ENCODE measurements around the gene TRIM75. TPM values are rescaled to one million over a fixed set of nuclear protein-coding genes. Genes with fewer than 3 reads are reported as not detected.

TRIM75 gene
- total and polyA plus RNA-seq, 2 donors (not counting 3 experiments of a cell fraction or from before 2014, with no cell fraction given): not detected

DNA sequence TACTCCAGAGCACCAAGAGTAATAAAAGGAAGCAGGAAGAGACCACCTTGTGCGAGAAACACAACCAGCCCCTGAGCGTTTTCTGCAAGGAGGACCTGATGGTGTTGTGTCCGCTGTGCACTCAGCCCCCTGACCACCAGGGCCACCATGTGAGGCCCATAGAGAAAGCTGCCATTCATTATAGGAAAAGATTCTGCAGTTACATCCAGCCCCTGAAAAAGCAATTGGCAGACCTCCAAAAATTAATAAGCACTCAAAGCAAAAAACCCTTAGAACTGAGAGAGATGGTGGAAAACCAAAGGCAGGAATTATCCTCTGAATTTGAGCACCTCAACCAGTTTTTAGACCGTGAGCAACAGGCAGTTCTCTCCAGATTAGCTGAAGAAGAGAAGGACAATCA is 5.7 kb downstream of the TRIM75 start:
- Histone ChIP-seq H3K9ac (replicated peaks; ENCODE audit: extremely low read depth, insufficient read depth, low read length) (no peak overlapping the region), H3K9me3 (replicated peaks; ENCODE audit: control insufficient read depth, insufficient read depth, low read length) (no peaks in the 10 kb centered on the region), H3K27me3 (ENCODE audit: control insufficient read depth in 2 of 2, insufficient read depth in 2 of 2, low read length in 2 of 2) (no peaks in the 10 kb centered on the region), H3K79me2 (ENCODE audit: control insufficient read depth, insufficient read depth, low read length) (no peaks in the 10 kb centered on the region), H3K4me2 (ENCODE audit: insufficient read depth, low read length) (no peak overlapping the region), H4K20me1 (replicated peaks; ENCODE audit: control insufficient read depth, extremely low read depth, insufficient read depth, low read length) (no peaks in the 10 kb centered on the region), H3K36me3 (ENCODE audit: control insufficient read depth in 2 of 2, extremely low read depth in 1 of 2, insufficient read depth in 2 of 2, low read length in 2 of 2) (no peaks in the 10 kb centered on the region), H2AFZ (ENCODE audit: low read depth, low read length) (no peak overlapping the region), H3K4me3 (replicated peaks in 1 of 3; ENCODE audit: insufficient read depth in 1 of 3, low read depth in 1 of 3, low read length in 3 of 3) (no peak overlapping the region), H3K4me1 (ENCODE audit: control insufficient read depth, extremely low read depth, insufficient read depth, low read length) (no peaks in the 10 kb centered on the region), H3K9me1 (replicated peaks; ENCODE audit: control insufficient read depth, extremely low read depth, insufficient read depth, low read length) (no peaks in the 10 kb centered on the region), H3K27ac (ENCODE audit: insufficient read depth, low read depth, low read length) (no peak overlapping the region)
- dilution Hi-C loops (cut with MboI; ENCODE audit: extremely low pct_ligation_motif_present, low sequenced_read_pairs): no loop called here
- no peak for TF ChIP-seq POLR2AphosphoS5 (IDR thresholded peaks at IDR 0.05; ENCODE audit: insufficient read depth, low read depth, low read length)
- CTCF ChIA-PET: no interaction called here
- intact Hi-C loops (cut with micrococcal nuclease): no loop called here
- DNase-seq (ENCODE audit: low read depth, low spot score) (no peak), FAIRE-seq (no peak)
- POLR2A ChIA-PET: no interaction called here
- no TSS peak for BruUV-seq (replicated peaks)

DNA sequence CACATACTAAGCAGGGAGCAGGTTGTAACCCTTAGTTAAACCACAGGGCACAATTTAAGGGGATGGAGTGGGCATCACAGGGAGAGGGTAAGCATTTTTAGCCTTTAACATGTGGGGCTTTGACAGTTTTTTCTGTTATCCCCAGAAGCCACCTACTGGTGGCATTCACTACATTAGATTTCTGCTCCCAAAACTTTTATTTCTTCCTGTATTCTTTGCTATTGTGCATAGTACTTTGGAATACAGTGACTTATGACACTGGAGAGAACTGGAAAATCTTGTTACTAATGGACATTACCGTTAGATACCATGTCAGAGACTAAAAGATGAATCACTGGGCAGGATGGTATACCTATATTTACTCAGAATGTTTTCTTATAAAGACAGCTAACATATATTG is 7.3 kb downstream of the TRIM75 start:
- Histone ChIP-seq H3K36me3 (ENCODE audit: control insufficient read depth in 2 of 2, extremely low read depth in 1 of 2, insufficient read depth in 2 of 2, low read length in 2 of 2) (no peaks in the 10 kb centered on the region), H3K9me3 (replicated peaks; ENCODE audit: control insufficient read depth, insufficient read depth, low read length) (no peaks in the 10 kb centered on the region), H3K4me2 (ENCODE audit: insufficient read depth, low read length) (no peak overlapping the region), H3K4me3 (replicated peaks in 1 of 3; ENCODE audit: insufficient read depth in 1 of 3, low read depth in 1 of 3, low read length in 3 of 3) (no peak overlapping the region), H3K9me1 (replicated peaks; ENCODE audit: control insufficient read depth, extremely low read depth, insufficient read depth, low read length) (no peaks in the 10 kb centered on the region), H3K4me1 (ENCODE audit: control insufficient read depth, extremely low read depth, insufficient read depth, low read length) (no peaks in the 10 kb centered on the region), H3K9ac (replicated peaks; ENCODE audit: extremely low read depth, insufficient read depth, low read length) (no peak overlapping the region), H2AFZ (ENCODE audit: low read depth, low read length) (no peak overlapping the region), H4K20me1 (replicated peaks; ENCODE audit: control insufficient read depth, extremely low read depth, insufficient read depth, low read length) (no peaks in the 10 kb centered on the region), H3K27me3 (ENCODE audit: control insufficient read depth in 2 of 2, insufficient read depth in 2 of 2, low read length in 2 of 2) (no peaks in the 10 kb centered on the region), H3K79me2 (ENCODE audit: control insufficient read depth, insufficient read depth, low read length) (no peaks in the 10 kb centered on the region), H3K27ac (ENCODE audit: insufficient read depth, low read depth, low read length) (no peak overlapping the region)
- DNase-seq (ENCODE audit: low read depth, low spot score): no peak
- FAIRE-seq: no peak
- ChIA-PET POLR2A (no interaction called here), CTCF (interaction anchor here (1.4 kb wide), 1 partner anchor 1507 kb away, joined by 3 read pairs; no protein-coding TSS in a partner anchor)
- dilution Hi-C loops (cut with MboI; ENCODE audit: extremely low pct_ligation_motif_present, low sequenced_read_pairs) (no loop called here), intact Hi-C loops (cut with micrococcal nuclease) (no loop called here)
- TF ChIP-seq EZH2 (IDR thresholded peaks at IDR 0.05; ENCODE audit: borderline replicate concordance, low read depth, low read length, severe bottlenecking): no peak
- no peak for TF ChIP-seq JUN (IDR thresholded peaks at IDR 0.05; ENCODE audit: borderline replicate concordance, insufficient read depth, insufficient read length, low read depth)
- TF ChIP-seq POLR2A (IDR thresholded peaks at IDR 0.05; ENCODE audit: low read depth, low read length): no peak
- TF ChIP-seq FOS (IDR thresholded peaks at IDR 0.05; ENCODE audit: borderline replicate concordance, insufficient read depth, low read length): no peak
- TF ChIP-seq, protein P1, sequence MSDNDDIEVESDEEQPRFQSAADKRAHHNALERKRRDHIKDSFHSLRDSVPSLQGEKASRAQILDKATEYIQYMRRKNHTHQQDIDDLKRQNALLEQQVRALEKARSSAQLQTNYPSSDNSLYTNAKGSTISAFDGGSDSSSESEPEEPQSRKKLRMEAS (IDR thresholded peaks at IDR 0.05; ENCODE audit: insufficient read depth, insufficient read length): no peak
- TF ChIP-seq, protein P2, sequence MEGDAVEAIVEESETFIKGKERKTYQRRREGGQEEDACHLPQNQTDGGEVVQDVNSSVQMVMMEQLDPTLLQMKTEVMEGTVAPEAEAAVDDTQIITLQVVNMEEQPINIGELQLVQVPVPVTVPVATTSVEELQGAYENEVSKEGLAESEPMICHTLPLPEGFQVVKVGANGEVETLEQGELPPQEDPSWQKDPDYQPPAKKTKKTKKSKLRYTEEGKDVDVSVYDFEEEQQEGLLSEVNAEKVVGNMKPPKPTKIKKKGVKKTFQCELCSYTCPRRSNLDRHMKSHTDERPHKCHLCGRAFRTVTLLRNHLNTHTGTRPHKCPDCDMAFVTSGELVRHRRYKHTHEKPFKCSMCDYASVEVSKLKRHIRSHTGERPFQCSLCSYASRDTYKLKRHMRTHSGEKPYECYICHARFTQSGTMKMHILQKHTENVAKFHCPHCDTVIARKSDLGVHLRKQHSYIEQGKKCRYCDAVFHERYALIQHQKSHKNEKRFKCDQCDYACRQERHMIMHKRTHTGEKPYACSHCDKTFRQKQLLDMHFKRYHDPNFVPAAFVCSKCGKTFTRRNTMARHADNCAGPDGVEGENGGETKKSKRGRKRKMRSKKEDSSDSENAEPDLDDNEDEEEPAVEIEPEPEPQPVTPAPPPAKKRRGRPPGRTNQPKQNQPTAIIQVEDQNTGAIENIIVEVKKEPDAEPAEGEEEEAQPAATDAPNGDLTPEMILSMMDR (IDR thresholded peaks at IDR 0.05; ENCODE audit: extremely low read depth in 1 of 2, insufficient read depth in 1 of 2, low read depth in 1 of 2, low read length in 2 of 2): no peak
- no peak for TF ChIP-seq POLR2AphosphoS5 (IDR thresholded peaks at IDR 0.05; ENCODE audit: insufficient read depth, low read depth, low read length)
- TF ChIP-seq GATA2 (IDR thresholded peaks at IDR 0.05; ENCODE audit: insufficient read depth, insufficient read length, low read depth, low read length): no peak
- TF ChIP-seq MYC (IDR thresholded peaks at IDR 0.05; ENCODE audit: low read depth, low read length): no peak
- no TSS peak for BruUV-seq (replicated peaks)
